Retinal pigment epithelial cell (primary cell): ENCODE measurements around the gene GABBR2.

Experiments used
- DNase-seq: peaks from one replicate; pipeline ENCODE4 v3.0.0-alpha.2; 2010; ENCODE audit warnings: low read depth
- H3K4me3 ChIP-seq: 2 replicates; pipeline ENCODE4 v1.5.1; 2011; ENCODE audit warnings: mild to moderate bottlenecking, low read length, control low read depth, moderate library complexity
- TF ChIP-seq, protein P1 (sequence below): conservative IDR thresholded peaks from 2 replicates; pipeline ENCODE4 v1.5.1; 2011; ENCODE audit warnings: low read depth, low read length, control low read depth, inconsistent platforms

GABBR2 gene

GRCh38 chr9:98372077-98372836 lies 336.5 kb downstream of the GABBR2 start:
- no peak overlapping the region for H3K4me3 ChIP-seq
- DNase-seq = no peak
- TF ChIP-seq, protein P1, sequence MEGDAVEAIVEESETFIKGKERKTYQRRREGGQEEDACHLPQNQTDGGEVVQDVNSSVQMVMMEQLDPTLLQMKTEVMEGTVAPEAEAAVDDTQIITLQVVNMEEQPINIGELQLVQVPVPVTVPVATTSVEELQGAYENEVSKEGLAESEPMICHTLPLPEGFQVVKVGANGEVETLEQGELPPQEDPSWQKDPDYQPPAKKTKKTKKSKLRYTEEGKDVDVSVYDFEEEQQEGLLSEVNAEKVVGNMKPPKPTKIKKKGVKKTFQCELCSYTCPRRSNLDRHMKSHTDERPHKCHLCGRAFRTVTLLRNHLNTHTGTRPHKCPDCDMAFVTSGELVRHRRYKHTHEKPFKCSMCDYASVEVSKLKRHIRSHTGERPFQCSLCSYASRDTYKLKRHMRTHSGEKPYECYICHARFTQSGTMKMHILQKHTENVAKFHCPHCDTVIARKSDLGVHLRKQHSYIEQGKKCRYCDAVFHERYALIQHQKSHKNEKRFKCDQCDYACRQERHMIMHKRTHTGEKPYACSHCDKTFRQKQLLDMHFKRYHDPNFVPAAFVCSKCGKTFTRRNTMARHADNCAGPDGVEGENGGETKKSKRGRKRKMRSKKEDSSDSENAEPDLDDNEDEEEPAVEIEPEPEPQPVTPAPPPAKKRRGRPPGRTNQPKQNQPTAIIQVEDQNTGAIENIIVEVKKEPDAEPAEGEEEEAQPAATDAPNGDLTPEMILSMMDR = no peak

DNA sequence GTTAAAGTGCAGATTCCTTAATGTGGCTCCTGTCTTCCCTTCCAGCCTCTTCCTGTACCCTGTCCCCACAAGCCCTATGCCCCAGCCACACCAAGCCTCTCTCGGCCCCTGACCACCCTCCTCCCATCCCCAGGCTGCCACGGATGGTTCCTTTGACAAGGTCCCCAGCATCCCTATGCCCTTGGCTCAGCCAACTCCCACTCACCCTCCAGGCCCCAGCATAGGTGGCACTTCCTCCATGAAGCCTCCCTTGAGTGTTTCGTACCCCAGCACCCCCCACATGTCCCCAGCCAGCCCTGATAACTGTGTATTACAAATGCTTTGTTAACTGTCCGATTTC lies 337.8 kb downstream of the GABBR2 start:
- DNase-seq = no peak
- TF ChIP-seq, protein P1 = no peak
- no peak overlapping the region for H3K4me3 ChIP-seq

DNA sequence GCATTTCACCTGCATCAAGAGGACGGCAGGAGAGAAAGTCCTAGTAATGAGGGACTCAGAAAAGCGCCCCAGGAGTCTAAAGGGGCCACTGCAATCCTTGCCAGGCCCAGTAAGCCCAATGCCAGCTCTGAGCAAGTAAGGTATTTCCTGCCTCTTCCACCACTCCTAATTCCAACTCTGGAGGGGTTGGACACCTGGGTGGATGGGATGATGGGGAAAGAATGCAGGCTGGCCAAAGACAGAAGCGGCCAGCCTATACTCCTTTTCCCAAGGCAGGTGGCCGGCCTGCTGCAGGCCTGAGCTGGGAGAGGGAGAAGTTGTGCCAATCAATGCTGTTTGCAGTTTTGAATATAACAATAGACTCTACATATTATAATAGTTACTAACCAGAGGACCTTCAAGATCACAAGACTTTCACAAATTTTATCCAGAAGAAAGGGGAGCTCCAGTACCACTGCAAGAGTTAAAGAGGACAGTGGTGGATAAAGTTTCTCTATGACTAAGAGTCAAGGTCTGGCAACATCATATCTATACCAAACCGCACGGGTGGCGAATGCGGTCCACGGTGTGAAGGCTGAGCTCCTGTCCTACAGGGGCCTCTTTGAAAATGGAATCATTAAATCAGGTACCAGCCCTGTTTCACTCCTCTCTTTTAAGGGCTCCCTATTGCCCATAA lies 338.3 kb downstream of the GABBR2 start:
- TF ChIP-seq, protein P1 = no peak
- no peak overlapping the region for H3K4me3 ChIP-seq
- DNase-seq = no peak

- H3K4me3 ChIP-seq = no peak overlapping the region
- no peak for DNase-seq
- TF ChIP-seq, protein P1 = no peak
Measured at GRCh38 chr9:98369896-98370295, 338.8 kb downstream of the GABBR2 start.

GRCh38 chr9:98369471-98369870 lies 339.3 kb downstream of the GABBR2 start:
- DNase-seq = no peak
- no peak overlapping the region for H3K4me3 ChIP-seq
- TF ChIP-seq, protein P1 = no peak

- no peak overlapping the region for H3K4me3 ChIP-seq
- no peak for DNase-seq
- TF ChIP-seq, protein P1 = no peak
Measured at GRCh38 chr9:98369066-98369425, 339.7 kb downstream of the GABBR2 start.

DNA sequence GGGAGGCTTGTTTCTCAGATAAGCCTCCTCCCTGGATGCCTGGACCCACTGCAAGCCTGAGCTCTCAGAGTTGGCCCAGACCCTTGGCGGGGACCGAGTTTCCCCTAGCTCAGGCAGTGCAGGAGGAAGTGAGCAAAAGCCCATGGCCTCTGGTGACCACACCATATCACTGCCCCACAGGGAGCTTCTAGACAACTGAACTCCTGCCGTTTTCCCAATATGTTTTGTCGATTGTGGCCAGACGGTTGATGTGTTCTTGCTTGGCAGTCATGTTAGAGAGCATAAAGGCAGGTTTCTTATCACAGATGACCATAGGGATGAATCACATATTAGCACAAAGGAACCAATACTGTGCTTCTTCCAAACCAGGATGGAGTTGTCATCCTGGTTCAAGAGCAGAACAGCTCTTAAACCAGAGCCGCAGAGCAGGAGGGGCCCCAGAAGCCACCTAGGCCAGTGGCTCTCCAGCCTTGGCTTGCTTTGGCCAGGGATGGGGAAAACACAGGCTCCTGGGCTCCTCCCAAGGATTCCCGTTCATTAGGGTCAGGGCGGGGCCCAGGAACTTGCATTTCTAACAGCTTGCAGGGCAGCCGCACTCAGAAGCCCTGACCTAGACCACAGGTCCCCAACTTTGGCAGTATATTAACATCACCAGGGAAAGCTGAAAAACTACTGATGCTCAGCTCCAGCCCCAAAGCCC lies 340.2 kb downstream of the GABBR2 start:
- DNase-seq = no peak
- TF ChIP-seq, protein P1 = no peak
- H3K4me3 ChIP-seq = no peak overlapping the region
